ENCODE data around the gene GUCY1B1. TPM values are rescaled to one million over a fixed set of nuclear protein-coding genes. Genes with fewer than 3 reads are reported as not detected.

Gene GUCY1B1
- total and polyA plus RNA-seq, 11 donors = 12.5 to 30.7 (median 18.5) TPM

GRCh38 chr4:155712846-155713245 lies 46.0 kb upstream of the GUCY1B1 start:
- TF ChIP-seq CTCF (IDR thresholded peaks at IDR 0.05) = no peak
- H3K9me3 ChIP-seq = no peaks in the 10 kb centered on the region
- H3K4me1 ChIP-seq = no peaks in the 10 kb centered on the region
- H3K36me3 ChIP-seq = peaks cover 0 to 94% (median 4%) of the 10 kb centered on the region in 9 donors
- no peak overlapping the region for H3K4me3 ChIP-seq
- ATAC-seq (no peak), DNase-seq (no peak)
- no peak overlapping the region for H3K27ac ChIP-seq
- WGBS, 4 donors = 83 to 90% (median 84%) methylated on average over 3 of the region's 3 CpGs
- no peaks in the 10 kb centered on the region for H3K27me3 ChIP-seq
- intact Hi-C loops (cut with DNase I) = no loop called here

DNA sequence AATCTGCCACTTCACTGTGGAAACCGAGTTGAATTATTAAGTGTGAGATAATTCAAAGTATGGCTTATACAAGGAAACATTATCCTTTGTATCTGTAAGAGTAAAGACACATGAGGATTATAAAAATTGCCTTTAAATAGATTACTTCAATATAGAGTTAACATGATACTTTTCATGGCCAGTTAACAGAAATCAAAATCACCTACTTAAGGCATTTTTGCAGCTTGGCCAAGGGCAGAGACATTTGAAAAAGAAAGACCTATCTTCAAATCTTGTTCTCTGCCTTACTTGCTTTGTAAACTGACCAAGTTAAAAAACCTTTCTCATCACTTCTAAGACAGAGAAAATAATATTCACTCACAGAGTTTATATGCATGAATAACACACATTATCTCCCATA lies 44.9 kb upstream of the GUCY1B1 start:
- Histone ChIP-seq H3K4me3 (no peak overlapping the region), H3K27me3 (no peaks in the 10 kb centered on the region), H3K27ac (no peak overlapping the region), H3K36me3 (peaks cover 0 to 94% (median 12%) of the 10 kb centered on the region in 9 donors), H3K9me3 (no peaks in the 10 kb centered on the region), H3K4me1 (no peaks in the 10 kb centered on the region)
- TF ChIP-seq CTCF (IDR thresholded peaks at IDR 0.05) = no peak
- TF ChIP-seq POLR2A (IDR thresholded peaks at IDR 0.05) = no peak
- ATAC-seq (no peak), DNase-seq (no peak)
- 69 to 74% (median 72%) methylated on average over 1 of the region's 1 CpG for WGBS, 4 donors
- intact Hi-C loops (cut with DNase I) = no loop called here

DNA sequence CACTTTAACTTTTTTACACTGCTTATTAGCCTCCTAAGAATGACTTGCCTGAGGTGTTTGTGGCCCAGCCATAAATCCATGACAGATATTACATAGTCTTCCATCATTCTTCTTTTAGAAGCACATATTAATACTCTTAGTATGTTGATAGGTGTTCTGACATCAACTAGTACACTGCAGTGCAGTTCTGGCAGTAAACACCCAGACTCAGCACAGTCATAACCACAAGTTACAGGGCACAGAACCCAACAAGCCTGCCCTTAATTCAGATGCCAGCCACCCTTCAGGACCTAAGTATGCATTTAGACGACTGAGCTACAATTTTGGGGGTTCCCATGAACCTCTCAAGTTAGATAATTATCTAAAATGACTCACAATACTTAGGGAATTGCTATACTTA lies 36.5 kb upstream of the GUCY1B1 start:
- Histone ChIP-seq H3K27me3 (no peaks in the 10 kb centered on the region), H3K9me3 (no peaks in the 10 kb centered on the region), H3K27ac (no peak overlapping the region), H3K4me3 (no peak overlapping the region), H3K36me3 (peaks cover 0 to 89% (median 14%) of the 10 kb centered on the region in 9 donors), H3K4me1 (peaks cover 0 to 5% (median 0%) of the 10 kb centered on the region in 12 donors)
- DNase-seq = no peak
- no peak for ATAC-seq
- TF ChIP-seq CTCF (IDR thresholded peaks at IDR 0.05) (no peak), POLR2A (IDR thresholded peaks at IDR 0.05) (no peak)
- 54 to 76% (median 70%) methylated on average over 1 of the region's 1 CpG for WGBS, 4 donors
- intact Hi-C loops (cut with DNase I) = no loop called here

DNA sequence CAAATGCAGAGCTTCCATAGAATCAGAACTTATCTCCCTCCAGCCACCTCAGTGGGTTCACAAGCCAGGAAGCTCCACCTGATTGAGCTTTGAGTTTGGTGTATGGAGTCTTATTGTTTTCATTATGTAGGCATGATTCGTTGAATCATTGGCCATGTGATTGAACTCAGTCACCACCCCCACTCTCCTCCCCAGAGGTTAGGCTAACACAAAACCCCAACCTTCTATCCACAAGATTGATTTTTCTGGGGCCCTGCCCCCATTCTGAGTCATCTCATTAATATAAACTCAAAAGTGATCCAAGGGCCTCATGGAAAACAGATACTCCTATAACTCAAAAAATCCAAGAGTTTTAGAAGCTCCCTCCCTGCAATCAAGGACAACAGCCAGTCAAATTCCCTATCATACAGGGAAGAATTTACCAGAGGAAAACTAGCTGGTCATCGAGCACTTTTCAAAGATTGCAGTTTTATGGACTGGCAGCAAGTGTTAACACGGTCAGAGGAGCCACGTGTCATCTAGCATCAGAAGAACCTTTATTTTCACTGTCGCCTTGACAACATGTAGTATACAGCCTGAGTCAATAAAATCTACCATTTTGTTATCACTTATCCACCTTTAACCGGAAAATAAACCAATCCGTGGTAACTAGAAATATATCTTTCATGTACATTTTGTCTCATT lies 35.9 kb upstream of the GUCY1B1 start:
- ATAC-seq (no peak), DNase-seq (no peak)
- Histone ChIP-seq H3K4me1 (peaks cover 0 to 5% (median 0%) of the 10 kb centered on the region in 12 donors), H3K36me3 (peaks cover 0 to 88% (median 14%) of the 10 kb centered on the region in 9 donors), H3K9me3 (no peaks in the 10 kb centered on the region), H3K27me3 (no peaks in the 10 kb centered on the region), H3K4me3 (no peak overlapping the region), H3K27ac (no peak overlapping the region)
- WGBS, 4 donors = 90 to 94% (median 92%) methylated on average over 7 of the region's 7 CpGs
- intact Hi-C loops (cut with DNase I) = no loop called here
- TF ChIP-seq CTCF (IDR thresholded peaks at IDR 0.05) (no peak), POLR2A (IDR thresholded peaks at IDR 0.05) (no peak)

Measured in heart left ventricle (tissue), 16 donors.